H1 (cell line): ENCODE data around the gene TMEM250.

Experiments used
- CTCF ChIP-seq, 3 experiments: IDR thresholded peaks; 1 replicate in 2 of 3; 2 replicates in 1 of 3; pipeline versions ENCODE4 v1.5.1 to v1.6.1; 2011; ENCODE audit warnings: low read length in 3 of 3, mild to moderate bottlenecking in 3 of 3, inconsistent platforms in 2 of 3, low read depth in 1 of 3, moderate library complexity in 1 of 3; ENCODE audit not compliant: insufficient read depth in 1 of 3; ENCODE audit errors: control extremely low read depth in 1 of 3
- POLR2AphosphoS5 ChIP-seq: IDR thresholded peaks from 2 replicates; pipeline ENCODE4 v1.6.1; 2011; ENCODE audit warnings: low read depth, low read length
- TF ChIP-seq, protein P1 (sequence below): IDR thresholded peaks from 2 replicates; pipeline ENCODE4 v1.6.1; 2012; ENCODE audit warnings: inconsistent platforms

- TF ChIP-seq POLR2AphosphoS5 (no peak), CTCF (IDR thresholded peaks at IDR 0.05; ENCODE audit: control extremely low read depth in 1 of 3, insufficient read depth in 1 of 3, low read depth in 1 of 3, low read length in 3 of 3) (no peak)
- TF ChIP-seq, protein P1, sequence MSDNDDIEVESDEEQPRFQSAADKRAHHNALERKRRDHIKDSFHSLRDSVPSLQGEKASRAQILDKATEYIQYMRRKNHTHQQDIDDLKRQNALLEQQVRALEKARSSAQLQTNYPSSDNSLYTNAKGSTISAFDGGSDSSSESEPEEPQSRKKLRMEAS, result no peak
Observed at GRCh38 chr9:136112541-136112940, 6.1 kb downstream of the TMEM250 start.
